RWPE1 (cell line): Measurements from ENCODE around the gene ARVCF.
A peak's percentile ranks its signal among the peaks of the same experiment; 100 is the strongest.

ENCODE experiments used
- CTCF ChIA-PET: fragments of 350-600 bp; sonication (Branson Sonifier 250); formaldehyde crosslinking; extraction: SDS; loops from one replicate; lab custom pipeline; 2021; lab: Yijun Ruan, JAX
- POLR2A ChIA-PET: fragments of 400-600 bp; formaldehyde crosslinking; extraction: SDS; loops from one replicate; lab custom pipeline; 2020; ENCODE audit warnings: antibody characterized with exemption; ENCODE audit not compliant: low non-redundant PET; lab: Yijun Ruan, JAX
- DNase-seq: peaks from one replicate; pipeline ENCODE4 v3.0.0; 2012; ENCODE audit warnings: low spot score
- H3K27ac ChIP-seq: fragments of 450-650 bp; 2 replicates; pipeline ENCODE4 v1.5.1; 2017
- TF ChIP-seq, protein P1 (sequence below): fragments of 450-650 bp; conservative IDR thresholded peaks from 2 replicates; pipeline ENCODE4 v1.5.1; 2017; ENCODE audit warnings: low read depth, mild to moderate bottlenecking

The ARVCF gene

DNA sequence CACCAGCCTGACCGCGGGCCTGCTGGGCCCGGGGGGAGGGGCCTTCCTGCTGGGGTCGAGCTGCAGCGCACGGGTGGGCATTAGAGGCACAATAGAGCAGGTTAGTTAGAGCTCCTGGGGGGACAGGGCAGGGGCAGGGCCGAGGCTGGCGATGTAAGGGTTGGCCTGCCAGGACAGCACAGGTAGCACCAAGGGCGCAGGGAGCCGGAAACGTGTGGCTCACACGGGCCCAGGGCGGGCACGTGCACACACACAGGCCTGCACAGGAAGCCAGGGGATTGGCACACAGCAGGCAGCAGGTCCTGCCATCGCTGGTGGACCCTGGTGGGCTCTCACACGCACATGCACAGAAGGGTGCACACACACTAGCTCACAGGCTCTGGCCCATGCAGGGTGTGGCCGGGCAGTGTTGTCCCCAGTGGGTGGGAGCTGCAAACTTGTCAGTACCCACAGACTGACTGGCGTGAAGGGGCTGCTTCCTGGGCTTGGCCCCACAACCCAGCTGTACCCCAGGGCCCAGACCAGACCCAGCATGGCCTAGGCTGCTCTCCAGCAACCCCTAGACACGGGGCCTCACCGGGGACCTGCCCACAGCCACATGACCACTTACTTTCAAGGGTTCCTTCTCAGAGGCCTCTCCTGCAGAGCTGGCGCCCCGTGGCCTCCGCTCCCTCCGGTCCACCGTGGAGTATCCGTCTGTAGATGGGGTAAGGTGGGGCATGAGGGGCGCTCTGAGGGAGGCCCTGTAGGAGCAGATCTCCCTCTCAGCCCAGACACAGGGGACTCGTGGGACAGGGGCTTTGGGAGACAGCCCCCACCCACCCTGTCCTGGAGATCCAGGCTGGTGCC lies 45.1 kb downstream of the ARVCF start:
- TF ChIP-seq, protein P1, sequence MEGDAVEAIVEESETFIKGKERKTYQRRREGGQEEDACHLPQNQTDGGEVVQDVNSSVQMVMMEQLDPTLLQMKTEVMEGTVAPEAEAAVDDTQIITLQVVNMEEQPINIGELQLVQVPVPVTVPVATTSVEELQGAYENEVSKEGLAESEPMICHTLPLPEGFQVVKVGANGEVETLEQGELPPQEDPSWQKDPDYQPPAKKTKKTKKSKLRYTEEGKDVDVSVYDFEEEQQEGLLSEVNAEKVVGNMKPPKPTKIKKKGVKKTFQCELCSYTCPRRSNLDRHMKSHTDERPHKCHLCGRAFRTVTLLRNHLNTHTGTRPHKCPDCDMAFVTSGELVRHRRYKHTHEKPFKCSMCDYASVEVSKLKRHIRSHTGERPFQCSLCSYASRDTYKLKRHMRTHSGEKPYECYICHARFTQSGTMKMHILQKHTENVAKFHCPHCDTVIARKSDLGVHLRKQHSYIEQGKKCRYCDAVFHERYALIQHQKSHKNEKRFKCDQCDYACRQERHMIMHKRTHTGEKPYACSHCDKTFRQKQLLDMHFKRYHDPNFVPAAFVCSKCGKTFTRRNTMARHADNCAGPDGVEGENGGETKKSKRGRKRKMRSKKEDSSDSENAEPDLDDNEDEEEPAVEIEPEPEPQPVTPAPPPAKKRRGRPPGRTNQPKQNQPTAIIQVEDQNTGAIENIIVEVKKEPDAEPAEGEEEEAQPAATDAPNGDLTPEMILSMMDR, result no peak
- ChIA-PET CTCF (interaction anchor here (0.6 to 2.0 kb wide), 3 partner anchors 11 to 109 kb away, joined by 3 to 6 read pairs (median 3); no protein-coding TSS in a partner anchor), POLR2A (no interaction called here)
- peak overlapping the region; percentile 9 for H3K27ac ChIP-seq
- DNase-seq, result no peak

DNA sequence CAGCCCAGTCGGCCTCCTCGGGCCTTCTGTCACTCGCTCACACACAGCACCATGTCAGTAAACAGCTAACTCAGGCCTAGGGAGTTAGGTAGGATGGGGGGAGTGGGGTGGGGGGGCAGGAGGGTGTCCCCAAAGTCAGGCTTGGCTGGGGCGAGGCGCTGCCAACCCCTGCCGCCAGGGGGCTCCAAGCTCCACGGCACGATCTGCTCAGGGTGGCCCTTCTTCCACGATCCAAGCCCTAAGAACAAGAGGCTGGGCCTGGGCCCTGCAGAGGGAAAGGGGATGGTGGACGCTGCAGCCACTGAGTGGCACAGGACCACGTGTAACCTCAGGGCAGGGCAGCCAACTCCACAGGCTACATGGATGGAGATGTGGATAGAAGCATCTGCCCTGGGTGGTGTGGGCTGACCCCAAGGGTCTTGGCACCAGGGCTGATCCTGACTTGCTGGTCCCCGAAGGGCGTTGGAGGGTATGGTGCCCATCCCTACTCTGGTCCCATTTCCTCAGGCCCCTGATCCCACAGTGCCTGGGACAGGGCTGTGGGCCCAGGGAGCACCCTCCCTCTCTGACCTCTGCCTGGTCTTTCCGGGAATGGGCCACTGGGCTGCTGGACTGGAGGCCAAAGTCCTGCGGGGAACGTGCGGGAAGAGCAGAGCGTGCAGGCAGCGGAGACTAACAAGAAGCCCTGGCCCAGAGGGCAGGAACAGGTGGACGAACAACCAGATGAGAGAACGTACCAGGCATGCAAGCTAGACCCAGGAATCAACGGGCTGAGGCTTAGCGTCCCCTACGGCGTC lies 45.9 kb downstream of the ARVCF start:
- ChIA-PET POLR2A (no interaction called here), CTCF (interaction anchor here (0.6 to 2.0 kb wide), 6 partner anchors 12 to 240 kb away, joined by 3 to 6 read pairs (median 3); no protein-coding TSS in a partner anchor)
- peak; percentile 50 for DNase-seq
- TF ChIP-seq, protein P1, result peak; percentile 94
- peak overlapping the region; percentile 42 for H3K27ac ChIP-seq

DNA sequence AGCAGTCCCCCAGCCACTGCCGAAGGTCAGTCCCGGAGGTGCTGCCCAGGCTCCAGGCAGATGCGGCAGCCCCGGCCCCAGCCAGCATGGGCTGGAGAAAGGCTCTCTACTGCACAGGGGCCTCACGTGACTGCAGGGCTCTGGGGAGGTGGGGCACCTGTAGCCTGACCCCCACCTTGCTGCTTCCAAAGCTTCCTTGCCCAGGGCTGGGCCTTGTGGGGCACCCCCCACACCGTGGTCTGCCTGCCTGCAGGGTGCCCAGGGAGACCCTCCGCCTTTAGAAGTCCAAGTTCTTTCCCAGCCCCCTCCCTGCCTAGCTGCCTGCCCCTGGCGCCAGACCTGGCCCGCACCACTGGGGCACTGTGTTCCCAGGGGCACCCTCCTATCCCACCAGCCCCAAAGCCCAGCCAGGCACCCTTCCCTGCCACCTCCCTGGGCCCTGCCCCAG lies 46.6 kb downstream of the ARVCF start:
- CTCF ChIA-PET, result interaction anchor here (0.7 to 2.0 kb wide), 3 partner anchors 43 to 240 kb away, joined by 3 to 6 read pairs (median 4); no protein-coding TSS in a partner anchor
- no peak for DNase-seq
- peak overlapping the region; percentile 42 for H3K27ac ChIP-seq
- TF ChIP-seq, protein P1, result no peak
- POLR2A ChIA-PET, result no interaction called here

DNA sequence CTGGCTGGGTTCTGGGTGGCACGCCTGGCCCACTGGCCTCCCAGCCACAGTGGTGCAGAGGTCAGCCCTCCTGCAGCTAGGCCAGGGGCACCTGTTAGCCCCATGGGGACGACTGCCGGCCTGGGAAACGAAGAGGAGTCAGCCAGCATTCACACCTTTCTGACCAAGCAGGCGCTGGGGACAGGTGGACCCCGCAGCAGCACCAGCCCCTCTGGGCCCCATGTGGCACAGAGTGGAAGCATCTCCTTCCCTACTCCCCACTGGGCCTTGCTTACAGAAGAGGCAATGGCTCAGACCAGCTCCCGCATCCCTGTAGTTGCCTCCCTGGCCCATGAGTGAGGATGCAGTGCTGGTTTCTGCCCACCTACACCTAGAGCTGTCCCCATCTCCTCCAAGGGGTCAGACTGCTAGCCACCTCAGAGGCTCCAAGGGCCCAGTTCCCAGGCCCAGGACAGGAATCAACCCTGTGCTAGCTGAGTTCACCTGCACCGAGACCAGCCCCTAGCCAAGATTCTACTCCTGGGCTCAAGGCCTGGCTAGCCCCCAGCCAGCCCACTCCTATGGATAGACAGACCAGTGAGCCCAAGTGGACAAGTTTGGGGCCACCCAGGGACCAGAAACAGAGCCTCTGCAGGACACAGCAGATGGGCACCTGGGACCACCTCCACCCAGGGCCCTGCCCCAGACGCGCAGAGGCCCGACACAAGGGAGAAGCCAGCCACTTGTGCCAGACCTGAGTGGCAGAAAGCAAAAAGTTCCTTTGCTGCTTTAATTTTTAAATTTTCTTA lies 47.3 kb downstream of the ARVCF start:
- ChIA-PET CTCF (interaction anchor here (2.0 kb wide), 1 partner anchor 45 kb away, joined by 6 read pairs; no protein-coding TSS in a partner anchor), POLR2A (no interaction called here)
- H3K27ac ChIP-seq, result peak overlapping the region; percentile 42
- TF ChIP-seq, protein P1, result no peak
- no peak for DNase-seq

DNA sequence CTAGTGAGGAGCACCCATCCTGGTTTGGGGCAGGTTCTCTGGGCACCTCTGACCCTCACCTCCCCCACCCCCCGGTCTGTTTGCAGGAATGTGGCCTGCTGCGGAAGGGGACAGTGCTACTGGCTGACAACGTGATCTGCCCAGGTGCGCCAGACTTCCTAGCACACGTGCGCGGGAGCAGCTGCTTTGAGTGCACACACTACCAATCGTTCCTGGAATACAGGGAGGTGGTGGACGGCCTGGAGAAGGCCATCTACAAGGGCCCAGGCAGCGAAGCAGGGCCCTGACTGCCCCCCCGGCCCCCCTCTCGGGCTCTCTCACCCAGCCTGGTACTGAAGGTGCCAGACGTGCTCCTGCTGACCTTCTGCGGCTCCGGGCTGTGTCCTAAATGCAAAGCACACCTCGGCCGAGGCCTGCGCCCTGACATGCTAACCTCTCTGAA lies 48.2 kb downstream of the ARVCF start:
- POLR2A ChIA-PET, result no interaction called here
- CTCF ChIA-PET, result no interaction called here
- TF ChIP-seq, protein P1, result no peak
- no peak for DNase-seq
- peak overlapping the region; percentile 42 for H3K27ac ChIP-seq
